Uterus (tissue), 4 donors: Measurements from ENCODE around the gene HDAC4. TPM values are rescaled to one million over a fixed set of nuclear protein-coding genes. Genes with fewer than 3 reads are reported as not detected.

Experiments
- DNase-seq, 2 donors: peaks; one replicate each; pipeline ENCODE4 v3.0.0-alpha.2; 2019 to 2020
- H3K27ac ChIP-seq, 2 donors: fragments of 200-600 bp; sonication (generic); 1 replicate in 1 of 2; 2 replicates in 1 of 2; pipeline ENCODE4 v1.5.1; 2016 to 2018
- H3K27me3 ChIP-seq, 2 donors: fragments of 200-600 bp; sonication (generic); one replicate each; pipeline ENCODE4 v1.5.1; 2018 to 2019; ENCODE audit warnings: control low read depth in 1 of 2
- H3K36me3 ChIP-seq, 2 donors: fragments of 200-600 bp; sonication (generic); one replicate each; pipeline ENCODE4 v1.5.1; 2019; ENCODE audit warnings: control low read depth in 1 of 2
- H3K4me1 ChIP-seq, 2 donors: fragments of 200-600 bp; sonication (generic); one replicate each; pipeline ENCODE4 v1.5.1; 2018 to 2019; ENCODE audit warnings: control low read depth in 1 of 2
- H3K4me3 ChIP-seq, 2 donors: fragments of 200-600 bp; sonication (generic); 1 replicate in 1 of 2; 2 replicates in 1 of 2; pipeline ENCODE4 v1.5.1; 2018 to 2019; ENCODE audit warnings: mild to moderate bottlenecking in 1 of 2
- H3K9me3 ChIP-seq, 2 donors: fragments of 200-600 bp; sonication (generic); one replicate each; pipeline ENCODE4 v1.5.1; 2019; ENCODE audit warnings: control low read depth in 1 of 2
- POLR2A ChIP-seq, 2 donors: fragments of 450-650 bp; IDR thresholded peaks; one replicate each; pipeline ENCODE4 v1.6.1; 2016; ENCODE audit warnings: antibody characterized with exemption in 2 of 2, mild to moderate bottlenecking in 1 of 2, moderate library complexity in 1 of 2
- intact Hi-C: fragments of 100-400 bp; cut with DNase I; formaldehyde crosslinking; loops from one replicate; pipeline ENCODE4 v1.15.1; 2023; ENCODE audit warnings: low total_unique reads
- total RNA-seq, 4 donors: library from RNA; depleted of rRNA in 3 of 4; stranded (reverse); fragments of >200 nt in 3 of 4; gene quantifications; one replicate each; pipeline versions ENCODE4 v1.1.0 to v1.2.4, GENCODE V29; 2014 to 2023
- TF ChIP-seq, protein P1 (sequence below), 4 experiments: fragments of 200-600 bp in 2 of 4; fragments of 450-650 bp in 2 of 4; sonication (generic) in 2 of 4; IDR thresholded peaks; one replicate each; pipeline ENCODE4 v1.5.1; 2016 to 2019; ENCODE audit warnings: antibody characterized with exemption in 4 of 4, mild to moderate bottlenecking in 2 of 4, moderate library complexity in 1 of 4
- donor health status: DM: yes; HTN: yes; CAD: no.

Gene HDAC4
- total RNA-seq, 4 donors from 2014 or later, result 42.1 to 91.5 (median 73.4) TPM

DNA sequence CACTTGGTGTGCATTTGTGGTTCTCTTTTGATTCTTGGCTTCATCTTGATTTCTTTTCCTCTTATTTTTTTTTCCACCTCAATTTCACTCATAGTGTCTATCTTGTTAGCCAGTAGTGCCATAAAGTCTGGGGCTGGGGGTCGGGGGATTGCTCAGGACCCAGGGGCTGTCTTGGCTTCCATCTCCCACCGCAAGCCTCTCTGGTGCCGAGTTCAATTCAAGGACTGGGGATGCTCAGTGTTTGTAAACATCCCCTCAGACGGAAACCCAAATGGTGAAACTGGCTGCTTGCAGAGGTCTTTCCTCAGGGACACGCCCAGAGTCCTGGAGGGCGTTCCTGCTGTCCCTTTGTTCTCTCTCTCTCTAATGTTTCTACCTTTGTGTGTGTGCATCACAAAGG lies 379.6 kb downstream of the HDAC4 start:
- no peak overlapping the region for H3K4me3 ChIP-seq
- H3K27ac ChIP-seq, result no peak overlapping the region
- no peaks in the 10 kb centered on the region for H3K36me3 ChIP-seq
- DNase-seq, result peak in 1 of 2 donors; percentile 5
- no peaks in the 10 kb centered on the region for H3K27me3 ChIP-seq
- peaks cover 0 to 10% of the 10 kb centered on the region in 2 donors for H3K4me1 ChIP-seq
- TF ChIP-seq POLR2A (IDR thresholded peaks at IDR 0.05), result no peak
- TF ChIP-seq, protein P1, sequence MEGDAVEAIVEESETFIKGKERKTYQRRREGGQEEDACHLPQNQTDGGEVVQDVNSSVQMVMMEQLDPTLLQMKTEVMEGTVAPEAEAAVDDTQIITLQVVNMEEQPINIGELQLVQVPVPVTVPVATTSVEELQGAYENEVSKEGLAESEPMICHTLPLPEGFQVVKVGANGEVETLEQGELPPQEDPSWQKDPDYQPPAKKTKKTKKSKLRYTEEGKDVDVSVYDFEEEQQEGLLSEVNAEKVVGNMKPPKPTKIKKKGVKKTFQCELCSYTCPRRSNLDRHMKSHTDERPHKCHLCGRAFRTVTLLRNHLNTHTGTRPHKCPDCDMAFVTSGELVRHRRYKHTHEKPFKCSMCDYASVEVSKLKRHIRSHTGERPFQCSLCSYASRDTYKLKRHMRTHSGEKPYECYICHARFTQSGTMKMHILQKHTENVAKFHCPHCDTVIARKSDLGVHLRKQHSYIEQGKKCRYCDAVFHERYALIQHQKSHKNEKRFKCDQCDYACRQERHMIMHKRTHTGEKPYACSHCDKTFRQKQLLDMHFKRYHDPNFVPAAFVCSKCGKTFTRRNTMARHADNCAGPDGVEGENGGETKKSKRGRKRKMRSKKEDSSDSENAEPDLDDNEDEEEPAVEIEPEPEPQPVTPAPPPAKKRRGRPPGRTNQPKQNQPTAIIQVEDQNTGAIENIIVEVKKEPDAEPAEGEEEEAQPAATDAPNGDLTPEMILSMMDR (IDR thresholded peaks at IDR 0.05), result no peak
- intact Hi-C loops, result no loop called here
- no peaks in the 10 kb centered on the region for H3K9me3 ChIP-seq

- H3K9me3 ChIP-seq, result no peaks in the 10 kb centered on the region
- H3K27ac ChIP-seq, result no peak overlapping the region
- TF ChIP-seq POLR2A (IDR thresholded peaks at IDR 0.05), result no peak
- TF ChIP-seq, protein P1 (IDR thresholded peaks at IDR 0.05), result no peak
- H3K4me1 ChIP-seq, result peaks cover 0 to 10% of the 10 kb centered on the region in 2 donors
- H3K36me3 ChIP-seq, result no peaks in the 10 kb centered on the region
- no peaks in the 10 kb centered on the region for H3K27me3 ChIP-seq
- no peak overlapping the region for H3K4me3 ChIP-seq
- intact Hi-C loops, result no loop called here
- peak; percentile 4 to 8 for DNase-seq
Observed at GRCh38 chr2:239020541-239021041, 380.2 kb downstream of the HDAC4 start.

DNA sequence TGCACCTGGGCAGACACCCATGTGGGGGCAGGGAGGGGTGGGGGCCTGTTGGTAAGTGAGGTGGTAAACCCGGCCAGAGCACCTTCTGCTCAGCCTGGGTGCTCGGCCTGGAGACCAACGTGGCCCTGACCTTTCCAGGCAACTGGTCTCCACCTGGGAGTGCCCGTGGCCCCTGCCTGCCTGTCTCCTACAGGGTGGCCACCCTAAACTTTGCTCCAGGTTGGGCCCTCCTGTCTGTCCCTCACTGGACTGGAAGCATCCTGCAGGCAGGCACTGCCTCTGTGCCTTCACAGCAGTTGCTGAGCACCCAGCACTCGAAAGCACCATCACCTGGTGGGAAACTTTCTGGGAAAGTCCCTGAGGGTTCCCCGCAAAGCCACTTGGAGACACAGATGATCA lies 381.6 kb downstream of the HDAC4 start:
- DNase-seq, result peak in 1 of 2 donors; percentile 9
- Histone ChIP-seq H3K9me3 (no peaks in the 10 kb centered on the region), H3K4me1 (peaks cover 0 to 6% of the 10 kb centered on the region in 2 donors), H3K36me3 (no peaks in the 10 kb centered on the region), H3K4me3 (no peak overlapping the region), H3K27me3 (no peaks in the 10 kb centered on the region), H3K27ac (no peak overlapping the region)
- TF ChIP-seq, protein P1 (IDR thresholded peaks at IDR 0.05), result no peak
- no peak for TF ChIP-seq POLR2A (IDR thresholded peaks at IDR 0.05)
- intact Hi-C loops, result no loop called here

- no peak overlapping the region for H3K4me3 ChIP-seq
- intact Hi-C loops, result no loop called here
- no peak for DNase-seq
- no peaks in the 10 kb centered on the region for H3K27me3 ChIP-seq
- H3K9me3 ChIP-seq, result no peaks in the 10 kb centered on the region
- H3K36me3 ChIP-seq, result no peaks in the 10 kb centered on the region
- H3K27ac ChIP-seq, result no peak overlapping the region
- peaks cover 0 to 6% of the 10 kb centered on the region in 2 donors for H3K4me1 ChIP-seq
- no peak for TF ChIP-seq POLR2A (IDR thresholded peaks at IDR 0.05)
- TF ChIP-seq, protein P1 (IDR thresholded peaks at IDR 0.05), result no peak
Observed at GRCh38 chr2:239018271-239019182, 382.3 kb downstream of the HDAC4 start.

DNA sequence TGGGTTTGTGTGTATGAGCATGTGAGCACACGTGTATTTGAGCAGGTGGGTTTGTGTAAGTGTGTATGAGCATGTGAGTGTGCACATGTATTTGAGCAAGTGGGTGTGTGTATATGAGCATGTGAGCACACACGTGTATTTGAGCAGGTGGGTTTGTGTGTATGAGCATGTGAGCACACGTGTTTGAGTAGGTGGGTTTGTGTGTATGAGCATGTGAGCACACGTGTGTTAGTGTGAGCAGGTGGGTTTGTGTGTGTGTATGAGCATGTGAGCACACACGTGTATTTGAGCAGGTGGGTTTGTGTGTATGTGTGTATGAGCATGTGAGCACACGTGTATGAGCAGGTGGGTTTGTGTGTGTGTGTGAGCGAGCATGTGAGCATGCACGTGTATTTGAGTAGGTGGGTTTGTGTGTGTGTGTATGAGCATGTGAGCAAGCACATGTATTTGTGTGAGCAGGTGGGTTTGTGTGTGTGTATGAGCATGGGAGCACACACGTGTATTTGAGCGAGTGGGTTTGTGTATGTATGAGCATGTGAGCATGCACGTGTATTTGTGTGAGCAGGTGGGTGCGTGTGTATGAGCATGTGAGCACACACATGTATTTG lies 383.2 kb downstream of the HDAC4 start:
- Histone ChIP-seq H3K9me3 (no peaks in the 10 kb centered on the region), H3K4me1 (peaks cover 0 to 6% of the 10 kb centered on the region in 2 donors), H3K4me3 (no peak overlapping the region), H3K36me3 (no peaks in the 10 kb centered on the region), H3K27me3 (no peaks in the 10 kb centered on the region), H3K27ac (no peak overlapping the region)
- intact Hi-C loops, result loop anchor here (2.0 kb wide), 1 partner anchor 37 kb away; no protein-coding TSS in a partner anchor
- DNase-seq, result no peak
- no peak for TF ChIP-seq POLR2A (IDR thresholded peaks at IDR 0.05)
- TF ChIP-seq, protein P1 (IDR thresholded peaks at IDR 0.05), result no peak
